GM04503 (cell line): ENCODE measurements around the gene SRRM5.
"Not testable (repeated sequence)": the region's sequence is repeated elsewhere in the genome, so short reads cannot be mapped to it uniquely, and the experiment has no call there.

Experiments
- DNase-seq: peaks from one replicate; pipeline ENCODE4 v3.0.0-alpha.2; 2012; ENCODE audit warnings: low read depth

Gene SRRM5

DNA sequence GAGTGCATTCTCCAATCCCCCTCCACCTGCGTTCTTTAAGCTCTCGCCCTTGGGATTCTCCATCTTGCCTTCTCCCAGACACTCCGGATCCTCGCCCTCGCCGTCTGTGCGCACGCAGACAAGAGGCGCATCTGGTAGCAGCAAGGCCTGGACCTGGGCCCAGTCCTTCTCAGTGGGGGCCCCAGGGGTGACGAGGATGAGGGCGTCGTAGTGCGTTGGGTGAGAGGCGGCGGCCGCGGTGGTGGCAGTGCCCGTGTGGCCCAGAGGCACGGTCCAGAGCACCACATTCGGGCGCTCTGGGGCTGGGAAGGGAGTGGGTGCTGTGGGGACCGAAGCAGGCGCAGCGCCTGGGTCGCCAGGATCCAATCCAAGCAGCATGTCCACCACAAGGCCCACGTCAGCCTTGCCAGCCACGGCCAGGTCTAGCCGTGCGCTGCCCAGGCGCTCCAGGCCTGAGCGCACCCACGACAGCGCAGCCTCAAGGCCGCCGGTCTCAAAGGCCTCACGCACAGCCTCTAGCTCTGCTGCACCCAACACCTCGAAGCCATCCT, 19.0 kb upstream of the SRRM5 start:
- no peak for DNase-seq

DNA sequence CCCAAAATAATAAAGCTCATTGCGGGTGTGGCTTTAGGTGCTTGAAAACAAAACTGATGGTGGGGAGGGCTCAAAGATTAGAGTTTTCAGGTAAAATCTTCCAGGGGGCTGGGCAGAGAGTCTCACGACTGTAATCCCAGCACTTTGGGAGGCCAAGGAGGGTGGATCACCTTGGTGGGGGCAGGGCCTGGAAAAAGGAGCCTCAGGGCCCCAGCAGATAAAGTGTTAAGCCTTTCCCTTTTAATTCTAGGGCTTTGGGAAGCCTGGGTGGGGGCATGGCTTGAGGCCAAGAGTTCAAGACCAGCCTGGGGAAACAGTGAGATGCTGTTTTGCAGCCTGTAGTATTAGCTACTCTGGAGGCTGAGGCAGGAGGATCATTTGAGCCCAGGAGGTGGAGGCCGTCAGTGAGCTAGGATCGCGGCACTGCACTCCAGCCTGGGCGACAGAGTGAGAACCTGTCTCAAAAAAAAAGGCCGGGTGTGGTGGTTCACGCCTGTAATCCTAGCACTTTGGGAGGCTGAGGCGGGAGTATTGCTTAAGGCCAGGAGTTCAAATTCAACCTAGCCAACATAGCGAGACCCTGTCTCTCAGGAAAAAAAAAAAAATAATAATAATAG, 17.7 kb upstream of the SRRM5 start:
- no peak for DNase-seq

DNA sequence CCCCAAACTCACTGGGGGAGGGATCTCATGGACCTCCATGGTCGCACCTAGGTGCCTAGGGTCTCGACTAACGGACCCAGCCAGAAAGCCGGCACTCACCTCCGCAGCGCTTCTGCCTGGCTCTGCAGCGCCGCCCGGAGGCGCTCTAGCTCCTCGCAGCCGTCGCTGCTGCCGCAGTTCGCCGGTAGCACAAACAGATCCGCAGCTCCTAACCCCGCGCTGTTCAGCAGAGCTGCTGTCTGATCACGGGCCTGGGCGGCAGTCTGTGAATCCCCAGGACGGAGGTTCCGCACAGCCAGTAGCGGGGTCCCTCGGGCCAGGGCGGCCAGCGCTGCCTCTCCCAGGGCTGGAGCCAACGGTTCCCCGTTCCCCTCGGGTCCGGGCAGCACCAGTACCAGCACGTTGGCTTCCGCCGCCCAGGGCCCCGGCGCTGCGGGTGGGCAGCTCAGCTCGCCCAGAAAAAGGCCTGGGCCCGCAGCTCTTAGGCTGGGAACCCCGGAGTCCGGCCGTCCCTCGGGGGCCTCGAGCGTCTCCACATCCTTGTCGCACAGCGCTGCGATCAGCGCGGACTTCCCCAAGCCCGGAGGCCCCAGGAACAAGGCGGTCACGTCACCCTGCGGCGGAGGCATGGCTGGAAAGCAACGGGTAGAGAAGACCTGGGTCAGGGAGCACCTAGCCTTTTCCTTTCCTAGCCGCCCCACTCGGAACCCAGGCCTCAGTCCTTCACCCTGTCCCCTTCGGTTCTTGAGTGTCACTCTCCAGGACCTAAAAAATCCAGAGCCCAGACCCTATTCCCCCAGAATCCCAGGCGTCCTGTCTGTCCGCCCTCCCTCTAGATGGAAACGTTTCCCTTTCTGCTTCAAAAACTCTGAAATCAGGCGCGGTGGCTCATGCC, 16.9 kb upstream of the SRRM5 start:
- DNase-seq: no peak

GRCh38 chr19:43595605-43595998, 16.3 kb upstream of the SRRM5 start:
- DNase-seq: no peak

DNA sequence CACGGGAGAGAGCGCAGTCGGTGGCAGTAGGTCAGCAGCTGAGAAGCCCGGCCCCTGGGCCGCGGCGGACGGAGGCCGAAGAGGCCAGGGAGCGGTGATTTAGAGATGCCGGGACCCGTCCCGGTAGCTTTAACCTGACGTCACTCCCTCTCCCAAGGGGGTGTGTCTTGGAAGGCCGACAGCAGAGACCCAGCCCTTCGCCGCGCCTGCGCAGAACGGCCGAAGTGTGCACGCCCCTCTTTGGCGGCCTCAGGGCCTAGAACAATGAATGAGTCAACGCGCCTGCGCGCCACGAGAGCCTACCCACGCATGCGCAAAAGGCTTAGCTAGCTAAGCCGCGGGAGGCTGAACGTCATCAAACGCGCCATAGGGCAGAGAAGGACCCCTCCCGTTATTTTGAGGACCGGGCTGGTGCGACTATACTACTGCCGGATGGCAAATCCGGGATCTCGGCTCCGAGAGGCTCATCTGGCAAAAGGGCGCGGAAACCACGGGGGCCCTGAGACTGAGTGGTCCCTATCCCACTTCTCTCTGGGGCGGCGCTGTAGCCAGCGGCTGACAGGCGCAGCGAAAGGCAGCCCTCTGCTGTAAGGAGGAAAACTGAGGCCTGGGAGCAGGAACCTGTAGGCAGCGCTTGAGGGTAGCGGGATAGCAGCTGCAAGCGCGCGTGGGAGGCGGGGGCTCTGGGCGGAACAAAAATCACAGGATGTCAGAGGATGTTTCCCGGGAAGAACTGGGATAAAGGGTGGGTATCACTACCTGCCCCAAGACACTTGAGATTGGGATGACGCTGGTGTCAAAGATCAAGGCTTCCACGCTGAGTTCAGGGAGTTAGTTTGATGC, 15.7 kb upstream of the SRRM5 start, which contains the start of the genes IRGQ and ZNF576:
Gene IRGQ, minus strand, starts transcription at position 136 of the 843 bp plus-strand sequence. CDS start 796 bp downstream, outside the sequence.
Gene ZNF576, plus strand, starts transcription at position 597 of the 843 bp plus-strand sequence. CDS start 514 bp downstream, outside the sequence.
- peak; percentile 92 for DNase-seq

- no peak for DNase-seq
These were observed 14.9 kb upstream of the SRRM5 start for GRCh38 chr19:43596842-43597461.

- no peak for DNase-seq
These were observed 14.0 kb upstream of the SRRM5 start for GRCh38 chr19:43597876-43598275.

- no peak for DNase-seq
These were observed 13.2 kb upstream of the SRRM5 start for GRCh38 chr19:43598445-43599240.

- no peak for DNase-seq
These were observed 12.1 kb upstream of the SRRM5 start for GRCh38 chr19:43599635-43600295.

DNA sequence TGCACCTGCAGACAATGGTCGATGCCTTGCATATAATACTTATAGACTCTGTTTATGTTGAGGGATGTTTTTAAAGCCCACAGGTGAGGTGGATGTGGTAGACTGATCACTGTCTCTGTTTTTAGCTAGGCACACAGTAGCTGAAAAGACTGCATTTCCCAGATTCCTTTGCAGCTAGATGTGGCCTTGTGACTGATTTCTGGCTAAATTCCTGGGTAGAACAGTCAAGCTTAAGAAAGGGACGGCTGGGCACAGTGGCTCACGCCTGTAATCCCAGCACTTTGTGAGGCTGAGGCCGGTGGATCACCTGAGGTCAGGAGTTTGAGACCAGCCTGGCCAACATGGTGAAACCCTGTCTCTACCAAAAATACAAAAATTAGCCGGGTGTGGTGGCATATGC, 11.6 kb upstream of the SRRM5 start:
- DNase-seq: not testable (repeated sequence)

GRCh38 chr19:43605875-43606568, 5.9 kb upstream of the SRRM5 start:
- no peak for DNase-seq

DNA sequence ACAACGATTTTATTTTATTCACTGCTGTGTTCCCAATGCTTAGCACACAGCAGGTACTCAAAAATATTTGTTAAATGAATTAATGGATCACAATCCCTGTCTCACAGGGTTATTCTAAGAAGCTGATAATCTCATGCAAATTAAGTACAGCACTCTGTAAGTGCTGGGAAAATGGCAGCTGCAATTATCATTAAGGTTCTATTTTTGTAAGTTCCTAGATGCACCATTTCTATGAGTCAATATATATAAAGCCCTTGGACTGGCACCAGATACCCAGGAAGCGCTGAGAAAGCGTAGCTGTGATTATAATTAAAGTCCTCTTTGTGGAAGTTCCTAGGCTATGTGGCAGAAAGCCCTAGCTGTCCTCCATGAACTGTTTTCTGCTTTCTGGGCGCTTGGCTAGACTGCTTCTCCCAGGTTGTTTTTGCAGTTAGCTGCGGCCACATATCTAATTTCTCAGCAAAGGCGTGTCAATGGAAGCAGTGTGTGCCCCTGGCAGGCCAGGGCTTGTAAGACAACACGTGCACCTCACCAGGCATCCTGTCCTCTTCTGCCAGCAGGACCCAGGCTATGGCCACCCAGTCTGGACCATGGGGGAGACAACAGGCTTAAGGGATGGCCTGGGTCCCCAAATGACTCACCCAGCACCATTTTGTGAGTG, 5.2 kb upstream of the SRRM5 start:
- no peak for DNase-seq

DNA sequence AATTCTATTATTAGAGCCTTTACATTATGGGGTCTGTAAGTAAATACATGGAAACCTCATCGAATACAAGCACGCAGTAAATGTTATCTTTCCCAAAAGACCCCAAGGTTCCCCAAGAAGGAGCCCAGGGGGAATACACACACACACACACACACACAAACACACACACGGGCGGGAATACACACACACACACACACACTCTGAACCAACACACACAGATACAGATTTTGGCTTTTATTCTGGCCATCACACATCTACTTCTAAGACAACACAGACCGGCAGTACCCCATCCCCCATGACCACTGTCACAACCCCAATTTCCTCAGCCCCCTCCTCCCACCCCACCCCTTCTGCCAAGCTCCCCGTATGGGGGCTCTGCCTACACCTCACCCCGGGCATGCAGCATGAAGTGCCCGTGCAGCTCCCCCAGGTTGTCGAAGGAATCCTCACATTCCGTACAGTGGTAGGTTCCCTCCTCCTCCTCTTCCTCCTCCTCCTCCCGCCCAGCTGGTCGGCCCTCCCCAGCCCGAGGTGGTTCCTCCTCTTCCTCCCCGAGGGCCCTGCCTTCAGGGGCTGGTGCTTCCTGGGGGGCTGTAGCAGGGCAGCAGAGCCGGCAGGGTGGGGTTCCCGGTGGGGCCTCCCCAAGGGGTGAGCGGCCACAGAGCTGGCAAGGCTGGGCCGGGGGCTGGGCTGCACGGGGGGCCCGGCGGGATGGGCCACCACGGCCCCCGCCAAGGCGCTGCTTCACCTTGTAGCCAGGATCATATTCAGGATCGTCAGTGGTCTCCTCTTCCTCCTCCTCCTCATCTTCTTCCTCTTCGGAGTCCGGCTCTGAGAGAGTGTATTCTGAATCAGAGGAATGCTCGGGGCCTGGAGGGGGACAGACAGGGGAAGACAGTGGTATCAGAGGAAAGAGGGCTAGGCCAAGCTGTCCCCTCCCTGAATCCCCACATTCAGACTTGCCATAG, 4.4 kb upstream of the SRRM5 start:
- DNase-seq: no peak

- no peak for DNase-seq
These were observed 2.0 kb upstream of the SRRM5 start for GRCh38 chr19:43609872-43610271.

DNA sequence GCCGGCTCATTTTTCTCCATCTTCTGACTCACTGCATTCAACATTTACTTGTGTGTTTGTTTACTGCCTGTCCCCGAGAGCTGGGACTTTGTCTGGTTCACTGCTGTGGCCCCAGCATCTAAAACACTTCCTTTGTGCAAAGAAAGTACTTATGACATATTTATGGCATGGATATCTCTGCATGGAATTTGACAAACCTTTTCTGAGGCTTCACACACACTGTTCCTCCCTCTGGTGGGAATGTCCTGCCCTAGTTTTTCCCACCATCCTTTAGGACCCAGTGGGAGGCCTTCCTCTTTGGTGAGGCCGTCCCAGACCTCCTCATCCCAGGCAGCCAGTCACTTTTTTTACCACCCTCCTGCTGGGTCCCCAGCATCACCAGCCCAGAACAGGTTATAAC, 1.4 kb upstream of the SRRM5 start:
- DNase-seq: no peak

DNA sequence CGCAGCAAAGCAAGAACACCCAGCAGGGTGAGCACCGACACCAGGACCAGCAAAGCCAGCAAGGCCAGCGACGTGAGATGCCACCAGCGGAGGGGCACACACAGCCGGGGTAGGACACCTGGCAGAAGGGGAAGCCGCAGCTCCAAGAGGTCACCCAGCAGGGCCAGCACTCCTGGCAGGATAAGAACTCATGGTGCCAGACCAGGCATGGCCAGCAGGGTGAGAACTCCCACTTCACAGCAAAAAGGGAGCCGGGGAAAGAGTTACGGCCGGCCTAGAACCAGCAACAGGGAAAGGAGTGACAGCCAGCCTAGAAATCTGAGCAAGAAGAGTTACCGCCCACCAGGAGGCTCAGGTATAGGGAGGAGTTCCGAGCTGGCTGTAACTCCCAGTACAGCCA, 486 bp downstream of the SRRM5 start:
- DNase-seq: no peak

DNA sequence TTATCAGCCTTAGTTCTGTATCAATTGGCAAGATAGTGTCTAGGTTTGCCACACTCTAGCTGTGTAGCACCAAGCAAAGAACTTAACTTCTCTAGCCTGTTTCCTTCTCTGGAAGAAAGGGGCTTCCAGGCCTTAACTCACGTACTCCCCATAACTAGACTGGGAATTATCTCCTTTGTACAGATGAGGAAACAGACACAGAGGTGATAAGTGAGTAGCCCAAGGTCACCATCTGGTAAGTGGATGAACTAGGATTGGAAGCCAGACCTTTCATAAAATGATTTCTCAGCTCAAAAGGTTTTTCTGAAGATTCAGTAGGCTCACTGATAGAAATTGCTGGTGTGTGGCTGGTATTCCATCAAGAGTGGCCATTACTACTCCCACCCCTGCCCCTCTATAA, 4.4 kb downstream of the SRRM5 start:
- no peak for DNase-seq

DNA sequence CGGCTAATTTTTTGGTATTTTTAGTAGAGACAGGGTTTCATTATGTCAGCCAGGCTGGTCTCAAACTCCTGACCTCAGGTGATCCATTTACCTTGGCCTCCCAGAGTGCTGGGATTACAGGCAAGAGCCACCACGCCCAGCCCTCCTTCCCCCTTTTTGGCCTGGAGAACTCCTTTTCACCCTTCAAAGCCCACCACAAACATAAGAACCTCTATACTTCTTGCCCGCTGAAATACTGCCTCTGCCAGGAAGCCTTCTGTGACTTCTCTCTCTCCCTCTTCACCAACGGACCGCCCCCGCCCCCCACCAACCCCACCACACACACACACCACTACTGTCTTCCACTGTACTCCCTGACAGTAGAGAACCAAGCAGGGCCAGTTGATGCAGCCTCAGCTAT, 5.1 kb downstream of the SRRM5 start:
- no peak for DNase-seq
